ENCODE results near the gene GABBR2.
"Not testable (repeated sequence)": the region's sequence is repeated elsewhere in the genome, so short reads cannot be mapped to it uniquely, and the experiment has no call there.

Gene GABBR2

DNA sequence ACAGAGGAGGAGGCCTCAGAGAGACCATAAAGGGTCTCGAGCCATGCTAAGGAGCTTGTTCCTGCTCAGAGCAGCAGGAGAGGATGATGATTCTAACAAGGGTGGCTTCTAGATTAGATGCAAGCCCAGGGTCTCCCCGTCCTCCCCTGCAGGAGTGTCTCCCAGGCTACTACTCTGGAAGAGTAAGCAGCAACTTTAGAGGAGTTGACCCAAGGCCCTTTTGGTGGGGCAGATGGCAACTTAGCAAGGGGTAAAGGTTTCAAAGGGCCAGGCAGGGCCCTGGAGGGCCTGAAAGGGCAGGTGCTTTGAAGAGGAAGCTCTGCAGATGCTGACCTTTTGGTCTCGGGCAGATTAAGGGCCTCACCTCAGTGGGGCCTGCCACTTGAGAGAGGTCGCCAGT, 174.9 kb downstream of the GABBR2 start:
- no peak for DNase-seq

DNA sequence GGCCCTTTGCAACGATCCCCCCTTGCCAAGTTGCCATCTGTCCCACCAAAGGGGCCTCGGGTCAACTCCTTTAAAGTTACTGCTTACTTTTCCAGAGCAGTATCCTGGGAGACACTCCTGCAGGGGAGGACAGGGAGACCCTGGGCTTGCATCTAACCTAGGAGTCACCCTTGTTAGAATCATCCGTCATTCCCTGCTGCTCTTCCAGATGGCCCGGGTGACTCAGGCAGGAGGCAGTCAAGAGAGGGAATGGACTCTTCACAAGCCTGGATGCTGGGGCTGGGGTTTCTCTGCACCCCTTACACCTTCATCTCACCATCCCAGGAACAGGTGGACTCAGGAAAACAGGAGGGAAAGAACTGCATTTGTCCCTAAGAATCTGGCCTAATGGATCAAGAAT, 175.6 kb downstream of the GABBR2 start:
- no peak for DNase-seq

DNA sequence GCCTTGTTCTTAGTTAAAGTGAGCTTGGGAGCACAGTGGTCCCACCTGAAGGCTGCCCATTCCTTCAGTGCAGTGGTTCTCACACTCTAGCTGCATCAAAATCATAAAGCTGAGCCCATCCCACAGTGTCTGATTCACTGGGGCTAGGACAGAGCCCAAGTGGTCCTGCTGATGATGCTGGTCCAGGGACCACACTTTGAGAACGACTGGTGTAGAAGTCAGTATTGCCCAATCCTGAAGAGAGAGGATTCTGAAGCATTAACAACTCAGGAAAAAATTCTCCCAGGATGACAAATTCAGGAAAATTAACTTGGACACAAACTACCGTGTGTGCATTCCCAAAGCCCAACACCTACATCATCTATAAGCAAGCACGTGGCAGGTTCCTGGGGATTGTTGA, 176.2 kb downstream of the GABBR2 start:
- DNase-seq: no peak

DNA sequence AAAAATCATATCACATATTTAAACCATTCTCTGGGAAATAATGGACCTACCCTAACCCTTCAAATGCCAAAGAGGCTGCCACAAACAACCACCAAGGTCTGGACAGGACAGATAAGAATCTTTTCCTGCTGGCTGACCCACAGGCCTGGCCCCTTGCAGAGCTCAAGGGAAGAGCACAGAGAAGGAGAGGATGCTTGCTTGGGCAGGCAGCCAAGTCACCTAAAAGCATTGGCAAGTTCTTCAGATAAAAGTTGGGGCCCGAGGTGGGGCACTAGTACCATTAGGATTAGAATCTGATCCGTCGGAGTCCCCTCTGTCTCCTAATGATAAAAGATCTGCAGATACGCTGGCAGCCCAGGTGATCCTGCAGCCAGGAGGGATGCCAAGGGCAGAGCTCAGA, 176.6 kb downstream of the GABBR2 start:
- no peak for DNase-seq

DNA sequence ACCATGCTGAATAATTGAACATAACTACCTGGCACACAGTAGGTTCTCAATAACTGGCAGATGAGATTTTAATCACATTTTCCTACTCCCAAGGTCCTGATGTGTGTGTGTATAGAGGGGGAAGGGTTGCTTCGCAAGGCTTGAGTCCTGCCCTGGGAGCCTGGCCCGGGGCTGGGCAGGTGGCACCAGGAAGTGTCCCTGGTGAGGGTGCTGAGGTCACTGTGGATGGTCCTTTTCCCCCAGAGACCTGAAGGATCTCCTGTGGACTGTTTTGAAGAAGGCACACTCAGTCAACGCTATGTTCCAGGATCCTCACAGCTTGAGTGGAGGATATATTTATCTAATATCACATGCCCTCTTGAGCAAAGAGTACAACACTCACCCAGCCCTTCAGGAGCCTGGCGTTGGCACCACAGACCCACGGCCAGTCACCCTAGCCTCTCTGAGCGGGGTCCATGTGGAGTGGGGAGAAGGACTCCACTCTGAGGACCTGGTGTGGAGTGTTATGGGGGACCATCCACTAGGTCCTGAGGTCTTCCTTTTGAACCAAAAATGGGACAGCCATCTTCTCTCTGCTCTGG, 177.8 kb downstream of the GABBR2 start:
- DNase-seq: no peak

DNA sequence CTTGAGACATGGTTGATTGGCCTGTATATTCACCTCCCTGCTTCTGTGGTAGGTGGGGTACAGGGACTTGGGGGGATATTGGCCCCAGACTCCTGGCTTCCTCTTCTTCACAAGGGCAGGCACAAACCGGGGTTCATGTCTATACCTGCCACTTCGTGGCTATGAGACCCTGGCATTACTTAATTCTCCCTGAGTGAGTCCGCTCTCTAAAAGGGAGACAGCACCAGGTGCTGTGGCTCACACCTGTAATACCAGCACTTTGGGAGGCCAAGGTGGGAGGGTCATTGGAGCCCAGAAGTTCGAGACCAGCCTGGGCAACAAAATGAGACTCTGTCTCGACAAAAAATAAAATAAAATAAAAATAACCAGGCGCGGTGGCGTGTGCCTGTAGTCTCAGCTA, 178.5 kb downstream of the GABBR2 start:
- no peak for DNase-seq

DNA sequence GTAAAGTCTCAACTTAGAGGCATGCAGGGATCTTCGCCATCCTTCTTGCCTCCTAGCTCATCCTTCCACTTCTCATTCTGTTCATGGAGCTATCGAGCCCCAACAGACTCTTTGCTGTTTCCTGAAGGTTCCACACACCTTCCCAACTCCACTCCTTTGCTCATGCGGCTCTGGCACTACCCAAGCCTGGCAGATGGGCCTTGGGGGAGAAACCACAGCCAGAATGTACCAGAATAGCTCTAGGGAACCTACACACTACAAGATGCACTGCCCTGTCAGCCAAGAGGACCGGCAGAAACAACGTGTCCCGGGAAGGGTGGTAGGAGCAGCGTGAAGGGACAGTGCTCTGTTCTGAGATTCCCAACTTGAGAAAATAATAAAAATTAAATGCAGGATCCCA, 178.9 kb downstream of the GABBR2 start:
- DNase-seq: no peak

DNA sequence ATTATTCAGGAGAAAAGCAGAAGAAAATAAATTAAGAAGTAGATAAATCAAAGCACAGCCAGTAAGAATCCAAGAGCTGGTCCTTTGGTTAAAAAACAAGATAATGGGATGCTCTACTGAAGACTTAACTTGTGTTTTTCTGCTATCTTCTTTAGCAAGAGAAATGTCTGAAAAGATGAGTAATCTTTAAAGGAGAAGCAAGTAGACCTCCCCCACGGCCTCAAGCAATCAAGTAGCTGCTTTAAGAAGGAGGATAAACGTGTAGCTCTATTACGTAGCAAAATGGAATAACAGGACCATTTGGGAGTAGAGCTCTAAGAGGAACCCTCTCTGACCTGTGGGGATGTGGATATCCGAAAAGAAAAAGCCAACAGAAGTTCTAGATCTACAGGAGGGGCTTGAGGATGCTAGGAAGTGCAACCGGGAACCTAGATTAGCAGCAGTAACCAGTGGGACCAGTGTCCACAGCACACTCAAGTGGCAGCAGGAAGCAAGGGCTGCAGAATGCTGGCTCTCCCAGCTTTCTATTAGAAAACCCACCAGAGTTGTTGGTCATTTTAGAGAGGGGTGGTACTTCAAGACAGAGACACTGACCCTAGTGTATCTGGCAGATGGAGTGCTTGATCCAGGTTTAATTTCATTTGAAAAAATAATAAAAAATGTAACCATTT, 185.4 kb downstream of the GABBR2 start:
- no peak for DNase-seq

DNA sequence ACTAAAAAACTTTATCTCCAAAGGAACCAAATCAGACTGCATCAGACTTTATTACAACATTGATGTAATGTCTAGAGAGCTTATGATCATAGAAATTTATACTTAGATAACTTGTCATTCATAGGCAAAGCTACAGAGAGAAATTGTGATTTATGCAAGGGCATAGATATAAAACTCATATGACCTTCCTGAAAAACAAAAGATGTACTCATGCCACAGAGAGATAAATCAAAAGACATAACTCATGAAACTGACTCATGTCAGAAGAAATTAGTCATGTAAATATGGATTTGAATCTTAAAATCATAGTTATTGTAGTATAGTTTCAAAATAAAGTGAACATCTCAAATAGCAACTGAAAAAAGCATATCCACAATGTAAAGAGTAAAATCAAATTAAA, 186.2 kb downstream of the GABBR2 start:
- no peak for DNase-seq

DNA sequence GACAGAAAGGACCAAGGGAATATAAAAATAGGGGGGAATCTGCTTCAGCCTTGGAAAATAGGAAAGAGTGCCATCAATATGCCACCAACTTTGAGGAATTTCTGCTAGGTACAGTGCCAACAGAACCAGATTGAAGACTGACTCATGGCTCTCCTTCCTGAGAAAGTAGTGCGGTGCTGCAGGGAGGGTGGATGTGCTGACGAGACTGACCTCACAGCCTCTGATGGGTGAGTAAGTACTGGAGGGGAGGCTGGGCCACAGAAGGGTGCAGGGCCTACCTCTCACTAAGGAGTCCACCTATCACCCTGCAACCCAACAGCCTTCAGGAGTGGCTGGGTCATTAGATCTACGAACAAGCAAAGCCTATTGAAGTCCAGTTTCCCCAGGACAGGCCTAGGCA, 187.6 kb downstream of the GABBR2 start:
- no peak for DNase-seq

DNA sequence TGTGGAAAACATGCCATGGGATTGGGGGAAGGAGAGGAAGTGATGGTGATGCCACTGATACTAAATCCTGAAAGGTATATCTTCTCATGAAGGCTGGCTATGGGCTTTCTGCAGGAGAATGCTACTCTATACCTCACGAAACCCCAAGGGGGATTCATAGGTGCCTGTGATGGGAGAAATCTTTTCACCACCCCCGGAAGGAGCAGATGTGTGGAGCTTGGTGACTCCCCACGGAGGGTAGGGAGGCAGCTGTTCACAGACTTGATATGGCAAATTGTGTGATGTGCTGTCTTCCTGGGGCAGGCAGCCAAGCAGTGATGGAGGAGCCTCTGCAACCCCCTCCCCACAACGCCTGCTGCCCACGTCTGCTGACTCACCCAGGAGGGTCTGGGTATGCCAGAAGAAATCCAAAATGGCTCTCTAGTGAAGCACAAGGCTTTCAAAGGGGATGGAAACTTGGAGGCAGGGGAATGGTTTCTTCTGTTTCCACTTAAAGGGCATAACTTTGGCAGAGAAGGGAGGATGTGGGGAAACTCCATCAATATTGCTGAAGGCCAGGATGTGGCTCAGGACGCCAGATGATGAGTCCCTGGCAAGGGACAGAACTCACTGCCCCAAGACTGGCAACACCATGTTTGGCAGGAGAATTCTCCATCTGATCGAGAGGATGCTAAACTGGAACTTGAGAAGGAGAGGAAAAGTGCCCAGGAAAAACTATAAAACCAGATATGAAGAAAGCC, 188.3 kb downstream of the GABBR2 start:
- no peak for DNase-seq

DNA sequence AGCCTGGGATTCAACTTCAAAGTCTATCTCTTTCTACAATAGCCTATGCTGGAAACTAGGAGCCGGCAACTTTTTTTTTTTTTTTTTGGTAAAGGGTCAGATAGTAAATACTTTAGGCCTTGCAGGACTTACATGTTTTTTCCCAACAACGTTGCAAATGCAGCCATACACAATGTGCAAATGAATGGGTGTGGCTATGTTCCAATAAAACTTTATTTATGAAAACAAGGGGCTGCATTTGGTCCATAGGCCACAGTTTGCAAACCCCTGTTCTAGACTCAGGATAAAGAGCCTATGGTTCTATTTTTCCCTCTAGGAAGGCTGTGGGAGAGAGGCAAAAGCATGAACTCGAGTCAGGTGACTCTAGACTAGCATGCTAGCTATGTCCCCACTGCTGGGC, 189.1 kb downstream of the GABBR2 start:
- no peak for DNase-seq

DNA sequence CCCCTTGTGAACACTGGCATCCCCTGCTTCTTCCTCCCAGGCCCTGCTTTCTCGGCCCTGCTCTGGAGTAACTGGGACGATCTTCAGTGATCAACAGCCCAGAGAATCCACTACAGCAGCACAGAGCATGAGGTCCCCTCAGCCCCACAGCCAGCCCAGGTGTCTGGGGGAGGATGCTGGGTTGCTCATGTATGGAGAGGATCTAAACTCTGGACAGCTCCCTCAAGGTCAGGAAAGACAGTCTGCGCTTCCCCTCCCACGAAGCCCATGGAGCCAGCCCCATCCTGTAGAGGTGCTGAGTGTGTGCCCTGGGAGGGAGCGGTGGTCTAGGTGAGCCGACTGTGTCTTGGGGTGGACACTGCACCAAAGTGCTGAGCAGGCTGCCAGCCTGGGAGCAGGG, 190.2 kb downstream of the GABBR2 start:
- no peak for DNase-seq

DNA sequence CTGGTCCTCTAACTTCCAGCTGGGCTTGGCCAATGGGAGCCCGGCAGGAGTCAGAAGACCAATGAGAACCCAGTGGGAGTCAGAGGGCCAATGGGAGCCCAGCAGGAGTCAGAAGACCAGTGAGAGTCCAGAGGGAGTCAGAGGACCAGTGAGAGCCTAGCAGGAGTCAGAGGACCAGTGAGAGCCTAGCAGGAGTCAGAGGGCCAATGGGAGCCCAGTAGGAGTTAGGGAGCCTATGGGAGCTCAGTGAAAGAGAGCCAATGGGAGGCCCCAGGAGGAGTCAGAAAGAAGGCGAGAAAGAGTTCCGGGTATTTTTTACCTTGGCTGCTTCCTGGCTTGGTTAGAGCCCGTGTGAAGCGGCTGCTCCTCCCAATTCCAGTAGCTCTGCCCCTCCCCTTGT, 191.0 kb downstream of the GABBR2 start:
- no peak for DNase-seq

DNA sequence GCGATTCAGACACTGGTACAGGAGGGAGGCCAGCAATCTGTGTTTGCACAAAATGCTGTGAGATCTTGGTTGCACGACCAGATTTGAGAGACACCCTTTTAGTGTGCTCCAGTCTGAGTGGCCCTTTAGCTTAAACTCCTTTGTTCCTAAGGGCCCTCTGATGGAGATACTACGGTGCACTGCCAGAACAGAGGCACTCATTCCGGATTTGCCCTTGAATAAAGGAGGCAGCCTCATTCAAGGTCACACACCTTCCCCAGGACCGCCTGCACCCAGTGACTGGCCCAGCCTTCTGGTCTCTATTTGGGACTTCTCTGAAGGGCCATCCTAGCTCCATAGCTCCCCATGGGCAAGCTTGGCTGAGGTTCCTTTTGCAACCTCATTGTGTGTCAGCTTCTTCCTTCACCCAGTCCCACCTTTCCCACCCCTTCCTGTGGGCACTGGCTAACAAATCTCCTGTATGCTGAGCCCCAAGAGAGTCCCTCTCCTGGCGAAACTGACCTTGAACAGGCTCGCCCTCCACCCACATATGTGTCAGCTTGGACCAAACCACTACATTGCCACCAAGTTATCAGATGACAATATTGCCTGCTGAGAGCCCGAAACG, 191.7 kb downstream of the GABBR2 start:
- no peak for DNase-seq

DNA sequence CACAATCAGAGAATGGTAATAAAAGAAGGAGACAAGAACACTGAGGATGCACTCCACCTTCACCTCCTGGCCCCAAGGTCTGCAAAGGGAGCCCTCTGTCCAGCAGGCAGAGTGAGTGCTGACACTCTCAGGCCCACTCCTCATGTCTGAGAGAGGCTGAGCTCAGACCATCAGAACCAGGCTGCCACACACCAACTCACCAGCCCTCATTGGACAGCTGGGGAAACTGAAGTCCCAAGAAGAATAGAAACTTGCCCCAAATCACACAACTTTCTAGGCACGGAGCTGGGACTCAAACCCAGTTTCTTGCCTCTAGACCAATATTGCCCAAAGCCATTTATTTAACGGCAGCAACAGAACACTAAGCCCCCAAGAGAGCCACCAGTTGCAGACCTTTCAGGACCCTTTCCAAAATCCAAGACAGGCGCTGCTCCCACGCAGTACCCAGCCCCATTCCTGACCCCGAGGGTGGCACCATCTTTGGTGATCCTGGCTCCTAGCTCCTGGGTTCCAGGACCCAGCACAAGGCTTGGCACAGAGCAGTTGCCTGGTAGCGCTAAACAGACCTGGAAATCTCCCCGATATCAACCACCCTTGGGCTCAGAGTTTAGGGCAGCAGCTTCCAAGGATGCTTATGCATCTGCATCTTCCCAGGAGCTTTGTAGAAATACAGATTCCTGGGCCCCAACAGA, 192.4 kb downstream of the GABBR2 start:
- DNase-seq: no peak

DNA sequence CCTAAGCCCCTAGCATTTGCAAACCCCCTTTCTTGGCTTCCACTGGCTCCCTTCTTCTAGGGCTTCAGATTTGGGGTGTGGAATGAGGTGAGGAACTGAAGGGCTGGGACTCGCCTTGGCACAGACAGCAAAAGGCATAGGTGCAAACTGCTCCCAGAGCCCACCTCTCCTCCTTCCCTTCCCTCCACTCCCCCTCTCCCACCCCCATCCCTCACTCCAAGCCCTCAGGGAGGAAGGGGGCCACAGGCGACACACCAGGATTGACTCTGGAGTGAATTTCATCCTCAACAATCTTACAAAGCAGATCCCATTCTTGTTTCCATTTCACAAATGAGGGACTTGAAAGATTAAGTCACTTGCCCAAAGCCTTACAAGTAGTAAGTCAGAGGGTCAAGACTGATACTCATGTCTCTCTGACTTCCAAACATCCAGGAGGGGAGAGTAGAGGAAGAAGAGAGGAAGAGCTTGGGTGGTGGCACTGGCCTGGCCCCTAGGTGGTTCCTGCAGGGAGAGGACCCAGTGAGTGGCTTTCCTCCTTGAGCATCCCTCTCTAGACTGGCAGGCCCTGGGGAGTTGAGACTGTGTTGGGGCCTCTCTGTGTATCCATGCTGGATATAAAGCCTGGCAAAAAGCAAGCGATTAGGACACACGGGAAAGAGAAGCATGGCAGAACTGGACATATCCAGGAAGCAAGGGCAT, 193.1 kb downstream of the GABBR2 start:
- no peak for DNase-seq

DNA sequence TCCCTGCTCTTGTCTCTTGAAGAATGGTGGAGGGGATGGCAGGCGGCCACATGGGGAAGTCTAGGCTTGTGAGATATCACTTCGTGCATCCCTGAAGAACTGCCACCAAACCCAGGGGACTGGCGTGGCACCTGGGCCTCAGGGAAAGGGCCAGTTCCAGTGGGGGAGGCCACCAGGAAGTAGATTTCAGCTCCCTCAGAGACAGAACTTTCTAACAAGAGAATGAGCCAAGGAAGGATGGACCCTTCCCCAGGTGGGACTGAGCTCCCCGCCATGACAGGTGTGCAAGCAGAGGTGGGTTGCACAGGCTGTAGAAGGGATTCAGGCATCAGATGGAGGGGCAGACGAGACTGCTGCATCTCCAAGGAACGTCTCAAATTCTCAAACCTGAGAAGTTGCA, 193.9 kb downstream of the GABBR2 start:
- DNase-seq: no peak

DNA sequence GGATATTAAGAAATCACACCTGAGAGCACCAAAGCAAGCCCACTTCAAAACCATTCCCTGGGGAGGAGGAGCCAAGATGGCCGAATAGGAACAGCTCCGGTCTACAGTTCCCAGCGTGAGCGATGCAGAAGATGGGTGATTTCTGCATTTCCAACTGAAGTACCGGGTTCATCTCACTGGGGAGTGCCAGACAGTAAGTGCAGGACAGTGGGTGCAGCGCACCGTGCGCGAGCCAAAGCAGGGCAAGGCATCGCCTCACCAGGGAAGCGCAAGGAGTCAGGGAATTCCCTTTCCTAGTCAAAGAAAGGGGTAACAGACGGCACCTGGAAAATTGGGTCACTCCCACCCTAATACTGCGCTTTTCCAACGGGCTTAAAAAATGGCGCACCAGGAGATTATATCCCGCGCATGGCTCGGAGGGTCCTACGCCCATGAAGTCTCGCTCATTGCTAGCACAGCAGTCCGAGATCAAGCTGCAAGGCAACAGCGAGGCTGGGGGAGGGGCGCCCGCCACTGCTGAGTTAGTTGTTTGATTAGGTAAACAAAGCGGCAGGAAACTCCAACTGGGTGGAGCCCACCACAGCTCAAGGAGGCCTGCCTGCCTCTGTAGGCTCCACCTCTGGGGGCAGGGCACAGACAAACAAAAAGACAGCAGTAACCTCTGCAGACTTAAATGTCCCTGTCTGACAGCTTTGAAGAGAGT, 200.4 kb downstream of the GABBR2 start:
- DNase-seq: not testable (repeated sequence)

DNA sequence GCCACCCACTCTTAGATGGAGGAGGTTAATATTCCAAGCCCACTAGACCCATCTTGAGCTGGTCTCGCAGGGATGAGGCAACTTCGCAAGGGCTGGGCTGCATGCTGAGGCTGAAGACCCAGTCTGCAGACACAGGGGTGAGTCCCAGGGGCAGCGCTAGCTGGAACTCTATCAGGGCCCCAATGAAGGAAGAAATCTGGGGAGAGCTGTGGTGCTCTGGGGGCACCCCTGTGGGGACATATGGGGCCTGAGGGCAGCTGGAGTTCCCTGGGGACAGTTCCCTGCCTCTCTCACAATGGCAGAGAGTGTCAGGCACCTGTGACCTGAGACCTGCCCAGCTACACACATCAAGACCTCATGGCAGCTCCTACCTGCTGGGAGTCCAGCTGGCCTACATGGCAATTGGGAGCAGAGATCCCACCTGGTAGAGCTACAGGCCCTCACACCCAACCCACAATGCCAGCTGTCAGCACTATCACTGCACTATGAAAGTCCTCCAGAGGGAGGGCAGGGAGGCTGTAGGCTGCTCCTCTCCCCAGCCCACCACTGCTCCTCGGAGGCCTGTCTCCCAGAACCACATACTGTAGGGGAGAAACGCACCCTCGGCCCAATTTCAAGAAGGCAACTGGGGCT, 202.2 kb downstream of the GABBR2 start:
- no peak for DNase-seq

Measured in SIG-M5 (cell line).